Measurements from ENCODE around the gene IMMP2L.

- TF ChIP-seq EZH2phosphoT487 (IDR thresholded peaks at IDR 0.05; ENCODE audit: borderline replicate concordance) (no peak), CTCF (conservative IDR thresholded peaks at IDR 0.05; ENCODE audit: low read length) (no peak)
Observed at GRCh38 chr7:111215550-111215949, 346.7 kb downstream of the IMMP2L start.

Data from Loucy (cell line).